Skin of body (tissue), 2 donors: Measurements from ENCODE around the gene GGCT. TPM values are rescaled to one million over a fixed set of nuclear protein-coding genes. Genes with fewer than 3 reads are reported as not detected.

ENCODE experiments used
- DNase-seq: peaks from one replicate; lab custom pipeline; 2025; lab: John Stamatoyannopoulos, UW
- total RNA-seq: library from RNA; depleted of rRNA; stranded (reverse); fragments of >200 nt; gene quantifications from one replicate; pipeline ENCODE4 v1.2.3, GENCODE V29; 2014

GGCT gene
- total RNA-seq, 1 donor from 2014 or later = 36.3 TPM

DNA sequence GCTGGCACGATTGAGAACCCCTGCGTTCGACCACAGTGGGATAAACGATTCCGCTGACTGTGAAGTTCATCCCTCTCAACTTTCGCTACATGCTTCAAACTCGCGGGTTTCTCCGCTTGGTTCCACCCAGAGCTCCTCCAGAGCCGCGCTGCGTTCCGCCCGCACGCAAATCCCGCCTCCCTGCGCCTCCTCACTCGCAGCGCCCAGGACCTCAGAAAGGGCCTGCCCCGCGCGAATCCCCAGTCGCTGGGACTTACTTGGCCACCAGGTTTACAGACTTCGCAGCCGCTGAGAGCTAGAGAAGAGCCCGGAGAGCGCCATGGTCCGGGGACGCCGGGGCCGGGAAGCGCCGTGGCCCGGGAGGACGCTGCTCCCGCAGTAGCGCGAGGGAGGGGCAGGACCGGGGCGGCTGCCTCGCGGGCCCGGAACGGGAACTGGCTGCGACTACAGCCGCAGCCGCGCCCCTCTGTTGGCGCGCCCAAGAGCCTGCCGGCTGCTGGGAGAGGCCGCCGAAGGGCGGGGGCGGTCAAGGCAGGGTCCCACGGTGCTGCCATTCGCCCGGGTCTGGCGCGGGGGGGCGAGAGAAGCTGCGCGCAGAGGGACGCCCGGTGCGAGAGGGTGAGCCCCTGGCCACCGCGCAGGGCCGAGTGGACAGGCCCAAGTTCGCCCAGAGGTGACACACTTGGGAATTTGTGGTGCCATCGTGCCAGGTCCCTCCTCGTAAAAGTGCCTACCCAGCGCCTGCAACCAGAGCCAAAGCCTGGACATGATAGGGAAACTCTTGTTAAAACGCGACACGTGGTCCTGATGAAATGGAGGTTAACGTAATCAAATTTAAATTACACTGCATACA is 26.1 kb downstream of the GGCT start, which contains the start of gene NOD1:
TSS of gene NOD1 (minus strand) at position 436 of the 853 bp plus-strand sequence. CDS start 21,863 bp downstream, outside the sequence.
- DNase-seq = peak; percentile 87

DNA sequence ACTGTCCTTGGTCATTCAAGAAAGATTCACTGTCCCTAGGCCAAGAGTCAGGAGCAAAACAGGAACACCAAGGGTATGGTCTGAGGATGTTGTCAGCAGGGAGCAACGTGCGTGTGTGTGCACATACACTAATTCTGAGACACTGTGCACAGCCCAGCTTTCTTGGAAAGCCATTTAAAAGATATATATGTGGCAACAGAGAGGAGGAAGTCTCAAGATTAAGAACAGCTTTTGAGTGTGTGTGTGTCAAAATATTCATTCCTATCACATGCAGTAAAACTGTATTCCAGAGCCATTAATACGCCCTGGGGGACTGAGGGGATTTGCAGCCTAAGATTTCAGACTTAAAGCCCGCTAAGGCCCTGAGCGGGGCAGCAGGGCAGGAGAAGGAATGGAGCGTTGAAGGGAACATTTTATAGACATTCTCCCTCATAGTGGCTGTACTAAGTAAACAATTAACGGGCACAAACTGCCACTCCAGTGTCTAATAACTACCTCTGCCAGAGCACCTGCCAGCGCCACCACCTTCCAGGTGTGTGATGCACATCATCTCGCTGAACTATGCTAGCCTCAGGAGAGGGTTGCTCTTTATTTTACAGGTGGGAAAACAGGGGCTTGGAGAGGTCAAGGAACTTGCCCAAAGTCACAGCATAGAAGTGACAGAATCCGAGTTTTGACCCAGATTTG is 28.0 kb downstream of the GGCT start:
- DNase-seq = peak; percentile 88

DNA sequence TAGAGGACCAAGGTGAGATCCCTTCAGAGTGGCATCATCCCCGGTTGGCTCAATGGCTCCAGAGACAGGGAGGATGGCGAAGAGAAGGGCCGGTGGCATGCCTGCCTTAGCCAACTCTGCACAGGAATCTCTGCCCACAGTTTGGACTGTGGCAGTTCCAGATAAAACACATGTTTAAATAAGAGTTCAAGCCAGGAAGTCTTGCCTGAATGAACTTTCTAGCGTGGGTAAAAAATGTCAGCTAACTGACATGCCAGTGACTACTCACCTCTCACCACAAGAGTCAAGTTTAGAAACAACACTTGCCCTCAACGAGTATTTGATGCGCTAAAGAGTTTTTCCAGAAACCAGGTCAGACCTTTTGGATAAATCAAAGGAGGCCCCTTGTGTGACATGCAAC is 29.0 kb downstream of the GGCT start:
- no peak for DNase-seq

DNA sequence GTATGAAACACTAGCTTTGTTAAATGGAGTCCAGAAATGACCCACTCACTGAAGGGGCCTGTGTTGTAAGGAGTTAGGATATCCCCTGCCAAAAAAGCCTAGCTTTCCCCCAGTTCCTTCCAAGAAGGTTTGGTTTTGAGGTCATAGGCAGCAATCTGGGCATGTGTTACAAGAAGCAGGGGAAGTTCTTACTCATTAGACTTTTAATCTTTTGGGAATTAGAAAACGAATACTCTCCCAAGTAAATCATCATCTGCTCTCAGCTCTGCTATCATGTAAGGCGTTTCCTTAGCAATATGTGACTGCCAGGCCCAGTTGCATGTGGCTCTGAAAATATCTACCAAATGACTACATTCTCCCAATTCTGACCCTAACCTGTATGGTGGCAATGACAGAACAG is 29.7 kb downstream of the GGCT start:
- peak; percentile 80 for DNase-seq

DNA sequence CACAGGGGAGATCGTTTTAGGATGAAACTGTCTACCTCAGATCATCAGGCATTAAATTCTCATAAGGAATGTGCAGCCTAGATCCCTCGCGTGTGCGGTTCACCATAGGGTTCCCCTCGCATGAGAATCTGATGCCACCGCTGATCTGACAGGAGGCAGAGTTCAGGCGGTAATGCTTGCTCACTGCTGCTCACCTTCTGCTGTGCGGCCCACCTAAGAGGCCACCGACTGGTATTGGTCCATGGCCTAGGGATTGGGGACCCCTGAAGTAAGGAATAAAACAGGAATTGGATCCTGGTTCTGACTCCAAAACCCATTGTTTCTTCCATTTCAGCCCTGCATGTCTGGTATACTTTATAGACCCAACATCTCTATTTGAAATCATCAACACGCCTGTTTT is 30.1 kb downstream of the GGCT start:
- DNase-seq = no peak

DNA sequence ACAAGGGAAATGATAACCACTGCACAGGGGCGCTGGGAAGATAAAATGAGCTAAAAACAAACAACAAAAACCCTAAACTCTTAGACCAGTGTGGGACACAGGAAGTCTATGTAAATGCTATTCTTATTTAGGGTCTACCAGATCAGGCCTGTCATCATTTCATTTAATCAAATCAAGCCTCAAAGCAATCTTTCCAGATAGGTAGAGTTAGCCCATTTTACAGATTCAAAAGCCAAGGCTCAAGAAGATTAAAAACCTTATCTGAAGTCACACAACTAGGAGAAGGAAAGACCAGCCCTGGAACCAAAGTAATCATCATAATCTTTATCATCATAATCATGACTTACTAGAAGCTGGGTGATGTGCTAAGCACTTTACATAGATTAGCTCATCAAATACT is 30.7 kb downstream of the GGCT start:
- no peak for DNase-seq

DNA sequence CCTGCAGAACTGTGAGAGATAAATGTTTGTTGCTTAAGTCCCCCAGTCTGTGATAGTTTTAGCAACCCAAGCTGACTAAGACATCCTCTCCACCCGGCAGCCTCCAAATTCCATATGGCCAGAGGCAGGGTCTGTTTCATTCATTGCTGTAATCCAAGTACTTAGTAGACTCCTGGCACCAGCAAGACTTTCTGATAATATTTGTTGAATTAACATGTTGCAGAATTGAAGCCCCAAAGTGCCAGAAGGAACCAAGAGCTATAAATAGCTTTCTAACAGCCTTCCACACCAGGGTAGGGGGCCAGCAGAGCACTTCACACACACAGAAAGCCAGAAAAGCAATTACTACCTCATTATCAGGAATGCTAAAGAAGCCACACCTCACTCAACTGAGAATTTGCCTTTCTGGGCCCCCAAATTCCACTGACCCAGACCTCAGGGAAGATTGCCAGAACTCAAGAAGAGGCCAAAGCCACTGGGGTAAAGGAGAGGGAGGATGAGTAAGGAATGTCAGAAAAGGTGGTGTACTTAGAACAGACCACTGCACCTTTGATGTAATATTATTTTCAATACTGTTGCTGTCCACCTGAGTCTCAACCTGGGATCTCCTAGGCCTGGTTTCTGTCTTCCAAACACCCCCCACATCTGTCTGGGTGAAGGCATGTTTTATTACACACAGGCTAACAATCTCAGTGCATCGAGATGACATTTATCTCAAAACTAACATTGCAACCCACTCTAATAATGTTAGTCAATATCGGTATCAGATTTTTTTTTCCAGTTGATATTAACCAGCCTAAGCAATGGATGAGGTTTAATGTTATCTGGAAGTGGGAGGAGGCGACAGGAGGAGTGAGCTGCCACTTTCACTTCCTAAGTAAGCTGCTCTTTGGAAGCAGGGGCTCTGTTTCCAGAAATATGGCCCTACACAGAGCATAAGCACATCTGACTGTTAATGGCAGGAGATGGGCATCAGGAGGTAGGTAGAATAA is 31.5 kb downstream of the GGCT start:
- peak; percentile 68 for DNase-seq

DNA sequence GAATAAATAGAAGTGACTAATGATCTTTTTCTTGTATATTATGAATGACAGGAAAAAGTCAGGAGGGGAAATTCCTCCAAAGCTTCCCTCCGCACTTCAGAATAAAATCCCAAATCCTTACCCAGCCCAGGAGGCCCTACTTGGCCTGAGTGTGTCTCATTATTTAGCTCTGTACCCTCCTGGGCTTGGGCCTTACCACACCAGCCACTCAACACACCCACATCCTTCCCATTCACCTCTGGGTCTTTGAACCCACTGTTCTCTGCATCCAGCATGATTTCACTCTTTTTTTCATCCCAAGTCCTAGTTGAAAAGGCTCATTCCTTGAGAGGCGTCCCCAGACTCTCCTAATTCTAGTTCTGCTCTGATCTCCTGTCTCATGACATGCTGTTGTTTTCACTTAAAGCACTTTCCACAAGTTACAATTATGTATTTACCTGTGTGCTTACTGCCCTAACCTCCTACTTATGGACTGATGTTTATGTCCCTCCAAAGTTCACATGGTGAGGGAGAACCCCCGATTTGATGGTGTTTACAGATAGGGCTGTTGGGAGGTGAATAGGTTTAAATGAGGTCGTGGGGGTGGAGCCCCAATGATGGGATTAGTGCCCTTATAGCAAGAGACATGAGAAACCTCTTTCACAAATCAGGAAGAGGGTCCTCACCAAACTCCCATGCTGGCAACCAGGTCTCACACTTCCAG is 32.4 kb downstream of the GGCT start:
- DNase-seq = no peak

DNA sequence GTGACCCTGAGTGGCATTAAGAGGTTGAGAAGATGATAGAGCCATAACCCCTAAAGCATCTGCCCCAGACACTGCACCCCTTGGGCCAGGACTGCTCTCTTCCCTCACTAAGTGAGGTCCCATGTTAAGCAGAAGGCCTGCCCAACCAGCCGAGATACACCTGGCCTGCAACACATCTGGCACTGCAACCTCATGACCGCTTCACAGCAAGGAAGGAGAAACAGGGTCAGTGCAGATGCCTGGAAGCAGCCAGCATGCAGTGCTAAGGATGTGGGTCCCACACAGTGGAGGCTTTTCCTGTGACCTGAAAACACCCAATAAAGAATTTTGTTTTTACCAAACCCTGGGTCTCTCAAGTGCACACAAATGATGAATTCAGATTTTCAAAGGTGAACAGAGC is 33.4 kb downstream of the GGCT start:
- no peak for DNase-seq

DNA sequence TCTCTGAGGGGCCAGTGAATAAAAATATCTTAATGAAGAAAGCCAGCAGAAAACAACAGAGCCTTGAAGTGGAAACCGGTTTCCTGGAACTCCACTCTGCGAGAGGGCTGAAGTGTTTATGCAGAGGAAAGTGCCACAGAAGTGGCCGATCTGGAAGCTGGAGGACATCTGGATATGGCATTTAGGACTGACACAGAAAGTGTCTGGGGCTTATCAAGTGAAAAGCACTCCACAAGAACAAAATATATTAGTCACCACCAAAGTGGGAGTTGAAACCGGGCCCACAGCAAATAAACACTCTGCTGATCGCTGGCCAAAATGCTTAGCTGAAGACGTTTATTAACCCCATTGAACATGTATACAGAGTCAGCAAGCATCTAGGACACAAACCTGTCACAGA is 33.9 kb downstream of the GGCT start:
- DNase-seq = peak; percentile 70

DNA sequence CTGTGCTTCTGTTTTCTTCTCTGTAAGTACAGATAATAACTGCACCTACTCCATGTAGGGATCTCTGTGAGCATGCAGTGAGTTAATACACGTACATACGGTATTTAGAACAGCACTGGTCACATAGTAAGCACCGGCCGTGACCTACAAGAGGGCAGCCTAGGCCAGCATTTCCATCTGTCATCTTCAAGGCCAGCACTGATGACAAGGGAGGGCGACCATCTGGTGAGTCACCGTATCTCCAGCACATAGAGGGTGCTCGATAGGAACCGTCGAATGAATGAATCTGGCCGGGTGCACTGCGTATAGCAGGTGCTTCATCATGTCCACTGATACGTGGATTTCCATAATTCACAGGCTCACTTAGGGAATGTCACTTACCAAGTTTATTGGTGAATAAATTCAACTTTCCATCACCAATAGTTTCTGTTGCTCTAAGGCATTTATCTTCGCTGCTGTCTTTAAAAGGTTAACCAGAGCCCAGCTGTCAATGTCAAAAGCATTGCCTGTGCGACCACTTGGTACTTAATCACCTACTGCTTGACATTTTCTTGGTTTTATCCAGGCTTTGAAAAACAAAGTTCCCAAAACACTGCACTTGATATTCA is 34.4 kb downstream of the GGCT start:
- peak; percentile 11 for DNase-seq

DNA sequence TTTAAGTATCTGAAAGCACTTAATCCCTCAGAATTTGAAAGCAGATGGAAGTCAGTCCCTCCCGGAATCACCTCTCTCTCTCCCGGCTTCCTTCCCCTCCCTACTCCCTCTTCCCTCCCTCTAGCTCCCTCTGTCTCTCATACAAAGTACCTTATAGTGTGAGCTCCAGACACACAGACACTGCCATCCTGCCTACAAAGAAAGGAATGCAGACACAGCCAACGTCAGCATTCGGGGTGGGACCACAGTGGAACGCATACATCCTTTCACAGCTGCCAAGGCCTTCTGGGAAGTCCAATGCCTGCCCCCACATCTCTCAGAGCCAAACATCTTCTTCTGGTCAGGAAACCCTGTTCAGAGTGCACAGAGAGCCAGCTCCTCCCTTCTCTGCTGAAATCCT is 35.3 kb downstream of the GGCT start:
- DNase-seq = peak; percentile 91

DNA sequence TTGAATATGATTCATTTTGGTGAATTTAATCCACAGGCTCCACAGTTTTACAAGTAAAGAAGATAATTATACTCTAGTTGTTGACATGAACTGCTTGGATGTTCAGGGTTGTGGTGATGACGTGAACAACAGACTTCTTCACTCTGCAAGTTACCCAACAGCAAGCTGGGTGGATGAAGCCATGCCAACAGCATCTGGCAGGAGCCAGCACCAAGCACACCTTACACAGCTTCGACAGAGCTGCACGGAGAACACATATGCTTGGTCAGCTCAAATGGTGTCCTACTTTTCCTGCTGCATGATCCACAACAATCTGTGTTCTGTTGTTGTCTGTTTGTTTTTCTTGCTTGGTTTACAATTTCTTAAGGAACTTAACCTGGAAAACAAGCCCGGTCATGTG is 35.8 kb downstream of the GGCT start:
- no peak for DNase-seq

DNA sequence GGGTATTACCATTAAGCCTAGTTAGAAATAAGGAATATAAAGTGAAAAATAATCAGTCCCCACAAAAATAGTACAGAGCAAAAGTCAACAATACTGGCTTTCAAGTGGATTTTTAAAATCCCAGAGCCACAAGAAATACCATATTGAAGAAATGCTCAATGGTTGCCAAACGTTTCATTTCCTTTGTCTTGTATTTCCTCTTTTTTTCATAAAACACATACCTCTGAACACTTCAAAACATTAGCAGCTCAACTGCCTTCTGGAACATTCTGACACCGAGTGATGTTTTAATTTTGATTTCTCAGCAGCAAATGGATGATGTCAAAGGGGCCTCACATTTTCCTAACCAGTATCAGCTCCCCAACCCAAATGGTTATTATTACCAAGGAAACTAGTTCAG is 36.6 kb downstream of the GGCT start:
- no peak for DNase-seq

DNA sequence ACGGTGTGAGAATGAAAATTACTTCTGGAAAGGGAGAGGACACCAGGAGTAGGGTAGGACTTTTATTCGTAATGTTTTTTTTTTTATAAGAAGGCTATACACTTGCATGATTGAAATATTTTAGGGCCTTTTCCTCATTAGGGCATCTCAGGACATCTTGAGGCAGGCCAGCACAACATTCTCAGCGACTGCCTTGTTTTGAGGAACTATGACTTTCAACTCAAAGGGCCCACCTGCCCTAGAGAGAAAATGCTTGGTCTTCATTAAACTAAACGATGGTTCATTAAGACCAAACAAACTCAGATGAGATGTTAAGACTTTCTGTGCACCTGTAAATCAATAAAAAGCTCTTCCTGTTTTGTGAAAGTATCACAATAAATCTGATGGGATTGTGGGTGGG is 37.4 kb downstream of the GGCT start:
- no peak for DNase-seq

DNA sequence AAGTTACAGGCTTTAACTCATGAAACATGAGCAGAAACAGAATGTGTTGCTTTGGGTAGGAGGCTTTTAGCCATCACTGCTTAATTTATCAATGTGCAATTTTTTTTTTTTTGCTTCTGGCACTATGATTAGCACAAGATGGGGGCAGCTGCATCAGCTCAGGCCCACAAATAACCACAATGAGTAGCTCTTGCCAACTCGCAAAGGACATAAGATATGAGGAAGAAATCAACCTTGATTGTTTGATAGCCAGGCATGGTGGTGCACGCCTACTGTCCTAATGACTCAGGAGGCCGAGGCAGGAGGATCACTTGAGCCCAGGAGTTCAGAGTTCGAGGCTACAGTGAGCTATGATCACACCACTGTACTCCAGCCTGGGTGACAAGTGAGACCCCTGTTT is 38.4 kb downstream of the GGCT start:
- DNase-seq = no peak

DNA sequence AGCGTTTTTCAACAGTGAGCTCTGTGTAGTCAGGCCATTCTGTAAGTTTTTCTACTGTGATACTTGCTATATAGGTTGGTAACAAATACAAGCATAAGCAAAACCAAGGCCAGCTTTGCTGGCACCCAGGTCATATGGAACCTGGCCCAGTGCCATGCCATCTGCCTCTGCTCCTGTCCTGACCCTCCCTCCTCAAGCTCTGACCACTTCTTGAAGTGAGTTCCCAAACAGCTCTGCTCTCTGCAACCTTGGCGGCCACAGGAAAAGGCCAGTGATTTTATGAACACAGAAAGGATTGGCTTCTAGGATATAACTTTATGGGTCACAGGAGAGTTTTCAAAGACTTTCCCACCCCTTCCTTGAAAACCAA is 38.8 kb downstream of the GGCT start:
- no peak for DNase-seq

DNA sequence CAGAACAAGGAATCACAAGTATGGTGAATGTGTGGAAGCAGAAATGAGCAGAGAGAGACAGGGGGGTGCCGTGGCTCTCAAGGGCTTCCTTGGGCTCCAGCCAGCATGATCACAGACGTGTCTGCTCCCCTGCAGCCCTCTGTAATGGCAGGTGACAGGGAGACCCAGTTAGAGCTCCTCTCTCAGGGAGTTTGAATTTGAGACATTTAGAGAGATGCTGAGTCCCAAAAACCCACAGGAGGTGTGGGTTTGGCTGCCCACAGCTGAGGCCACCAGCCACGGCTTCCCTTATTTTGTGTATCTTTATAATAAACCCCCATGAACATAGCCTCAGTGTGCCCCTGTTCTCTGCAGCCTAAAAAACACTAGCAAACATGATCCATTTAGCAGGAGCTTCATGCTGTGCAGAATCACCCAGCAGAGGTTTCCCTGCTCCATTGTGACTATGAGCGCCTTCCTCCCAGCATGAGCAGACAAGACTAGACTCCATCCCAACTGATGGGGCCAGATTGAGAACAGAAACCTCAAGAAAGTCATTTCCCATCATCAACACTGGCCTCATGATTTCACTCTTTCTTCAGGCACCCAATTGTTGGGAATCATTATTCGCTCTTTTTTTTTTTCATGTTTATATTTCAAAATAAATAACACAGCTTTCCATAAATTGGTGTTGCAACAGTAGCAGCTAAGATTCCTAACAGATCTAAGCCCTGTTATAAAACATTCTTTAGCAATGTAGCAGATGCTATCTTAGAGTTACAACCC is 39.4 kb downstream of the GGCT start:
- DNase-seq = no peak

DNA sequence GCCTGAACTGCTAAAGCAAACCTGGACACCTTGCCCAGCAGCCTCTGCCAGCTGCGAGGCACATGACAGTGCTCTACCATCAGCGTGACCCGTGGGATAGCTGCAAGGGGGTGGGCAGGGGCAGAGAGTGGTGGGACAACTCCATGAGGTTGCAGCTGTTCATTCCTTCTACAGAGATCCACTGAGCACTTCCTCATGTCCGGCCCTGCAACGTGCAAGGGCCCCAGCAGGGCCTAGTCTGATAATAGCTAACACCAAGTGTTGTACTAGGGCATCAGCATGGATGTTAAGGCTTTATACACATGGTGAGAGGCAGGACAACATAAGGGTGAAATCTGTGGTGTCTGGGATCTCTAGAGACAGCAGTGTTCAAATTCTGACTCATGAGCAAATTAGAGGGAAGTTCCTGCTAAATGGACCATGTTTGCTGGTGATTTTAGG is 40.4 kb downstream of the GGCT start:
- no peak for DNase-seq
